Gastrocnemius medialis (tissue), 4 donors: ENCODE results near the gene GREB1. TPM values are rescaled to one million over a fixed set of nuclear protein-coding genes. Genes with fewer than 3 reads are reported as not detected.

Source experiments
- ATAC-seq, 2 donors: fragments of 150-250 bp; one replicate each; pipeline ENCODE4 v1.9.1; 2016
- DNase-seq, 2 donors: peaks; one replicate each; pipeline ENCODE4 v3.0.0-alpha.2; 2019
- H3K27ac ChIP-seq, 4 donors: fragments of 200-600 bp; sonication (generic); 1 replicate in 1 of 4; 2 replicates in 3 of 4; pipeline ENCODE4 v1.5.1; 2016 to 2018; ENCODE audit warnings: mild to moderate bottlenecking in 2 of 4, moderate library complexity in 1 of 4
- H3K27me3 ChIP-seq, 3 donors: fragments of 200-600 bp; sonication (generic) in 2 of 3; 1 replicate in 1 of 3; 2 replicates in 2 of 3; pipeline versions ENCODE4 v1.5.1 to v1.6.0; 2016 to 2019; ENCODE audit warnings: mild to moderate bottlenecking in 1 of 3, moderate library complexity in 1 of 3
- H3K36me3 ChIP-seq, 2 donors: fragments of 200-600 bp; sonication (generic) in 1 of 2; one replicate each; pipeline ENCODE4 v1.5.1; 2017 to 2018
- H3K4me1 ChIP-seq, 2 donors: fragments of 200-600 bp; sonication (generic) in 1 of 2; one replicate each; pipeline ENCODE4 v1.5.1; 2016 to 2017; ENCODE audit warnings: mild to moderate bottlenecking in 2 of 2
- H3K4me3 ChIP-seq, 4 donors: fragments of 200-600 bp; sonication (generic) in 3 of 4; 1 replicate in 1 of 4; 2 replicates in 3 of 4; pipeline ENCODE4 v1.5.1; 2016 to 2019; ENCODE audit warnings: mild to moderate bottlenecking in 2 of 4
- H3K9me3 ChIP-seq, 3 donors: fragments of 200-600 bp; sonication (generic) in 2 of 3; 1 replicate in 1 of 3; 2 replicates in 2 of 3; pipeline ENCODE4 v1.5.1; 2016 to 2019
- CTCF ChIP-seq, 5 experiments: fragments of 450-650 bp in 3 of 5; fragments of 200-600 bp in 2 of 5; sonication (generic) in 2 of 5; IDR thresholded peaks in 4 of 5; conservative IDR thresholded peaks in 1 of 5; 1 replicate in 4 of 5; 2 replicates in 1 of 5; pipeline ENCODE4 v1.5.1; 2016 to 2019; ENCODE audit warnings: antibody characterized with exemption in 5 of 5, mild to moderate bottlenecking in 3 of 5, moderate library complexity in 3 of 5
- POLR2A ChIP-seq, 2 donors: fragments of 450-650 bp; IDR thresholded peaks; one replicate each; pipeline ENCODE4 v1.6.1; 2017; ENCODE audit warnings: antibody characterized with exemption in 2 of 2, mild to moderate bottlenecking in 2 of 2, moderate library complexity in 2 of 2
- in situ Hi-C, 4 donors: fragments of 200-750 bp; cut with MboI; loops; one replicate each; pipeline versions ENCODE4 v1.15.0 to v1.8.0; 2017; ENCODE audit warnings: low sequenced_read_pairs in 4 of 4
- intact Hi-C: fragments of 100-400 bp; cut with DNase I; formaldehyde crosslinking; loops from one replicate; pipeline ENCODE4 v1.15.1; 2023; ENCODE audit warnings: low total_unique reads
- total RNA-seq, 4 donors: library from RNA; depleted of rRNA; stranded (reverse); fragments of >200 nt; gene quantifications; one replicate each; pipeline versions ENCODE4 v1.1.0 to v1.2.3, GENCODE V29; 2016

The GREB1 gene
- total RNA-seq, 4 donors from 2014 or later = 1.7 to 9.3 (median 2.6) TPM

- TF ChIP-seq CTCF (IDR thresholded peaks at IDR 0.05 in 4 of 5, conservative IDR thresholded peaks at IDR 0.05 in 1 of 5) (no peak), POLR2A (IDR thresholded peaks at IDR 0.05) (no peak)
- DNase-seq = no peak
- in situ Hi-C loops = loop anchor here (10.0 to 25.0 kb wide), 2 partner anchors 92 to 456 kb away; a partner anchor contains a TSS
- Histone ChIP-seq H3K9me3 (no peaks in the 10 kb centered on the region), H3K36me3 (no peaks in the 10 kb centered on the region), H3K4me1 (peaks cover 8 to 9% of the 10 kb centered on the region in 2 donors), H3K4me3 (no peak overlapping the region), H3K27me3 (no peaks in the 10 kb centered on the region), H3K27ac (no peak overlapping the region)
- intact Hi-C loops = loop anchor here (10.0 kb wide), 1 partner anchor 1548 kb away; the partner anchor contains the start of gene KLF11
- ATAC-seq = no peak
Observed at GRCh38 chr2:11592671-11593574, 59.1 kb downstream of the GREB1 start.

DNA sequence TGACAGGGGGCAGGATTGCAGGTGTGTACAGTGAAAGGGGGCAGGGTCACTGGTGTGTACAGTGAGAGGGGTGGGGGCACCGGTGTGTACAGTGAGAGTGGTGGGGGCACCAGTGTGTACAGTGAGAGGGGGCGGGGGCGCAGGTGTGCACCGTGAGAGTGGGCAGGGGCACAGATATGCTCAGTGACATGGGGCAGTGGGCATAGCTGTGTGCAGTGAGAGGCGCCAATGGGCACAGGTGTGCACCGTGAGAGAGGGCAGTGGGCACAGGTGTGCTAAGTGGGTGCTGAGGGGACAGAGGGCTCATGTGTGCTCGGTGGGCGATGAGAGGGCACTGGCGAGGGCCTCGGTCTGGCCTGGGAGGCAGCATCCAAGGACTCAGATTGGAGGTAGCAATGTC is 63.0 kb downstream of the GREB1 start:
- H3K4me3 ChIP-seq = no peak overlapping the region
- H3K36me3 ChIP-seq = no peaks in the 10 kb centered on the region
- intact Hi-C loops = loop anchor here (5.0 to 10.0 kb wide), 2 partner anchors 146 to 1552 kb away; partner anchors contain the start of gene KLF11
- DNase-seq (no peak), ATAC-seq (no peak)
- TF ChIP-seq POLR2A (IDR thresholded peaks at IDR 0.05) = no peak
- no peak for TF ChIP-seq CTCF (IDR thresholded peaks at IDR 0.05 in 4 of 5, conservative IDR thresholded peaks at IDR 0.05 in 1 of 5)
- in situ Hi-C loops = loop anchor here (10.0 to 25.0 kb wide), 2 partner anchors 88 to 460 kb away; a partner anchor contains a TSS
- H3K27ac ChIP-seq = peak overlapping the region; percentile 86 to 94 (median 90)
- peaks cover 15 to 18% of the 10 kb centered on the region in 2 donors for H3K4me1 ChIP-seq
- H3K27me3 ChIP-seq = no peaks in the 10 kb centered on the region
- no peaks in the 10 kb centered on the region for H3K9me3 ChIP-seq

- Histone ChIP-seq H3K27me3 (no peaks in the 10 kb centered on the region), H3K27ac (peak overlapping the region; percentile 86 to 94 (median 90)), H3K36me3 (no peaks in the 10 kb centered on the region), H3K4me1 (peaks cover 15 to 18% of the 10 kb centered on the region in 2 donors), H3K4me3 (peak overlapping the region in 2 of 4 donors; percentile 8 to 34), H3K9me3 (no peaks in the 10 kb centered on the region)
- DNase-seq = peak; percentile 67 to 82
- TF ChIP-seq POLR2A (IDR thresholded peaks at IDR 0.05) (peak in 1 of 2 donors; percentile 37), CTCF (IDR thresholded peaks at IDR 0.05 in 4 of 5, conservative IDR thresholded peaks at IDR 0.05 in 1 of 5) (no peak)
- in situ Hi-C loops = loop anchor here (10.0 to 25.0 kb wide), 2 partner anchors 87 to 460 kb away; a partner anchor contains a TSS
- intact Hi-C loops = loop anchor here (1.0 to 10.0 kb wide), 8 partner anchors 62 to 1553 kb away; partner anchors contain the start of gene KLF11
- peak; percentile 63 to 67 for ATAC-seq
Observed at GRCh38 chr2:11597538-11598225, 63.8 kb downstream of the GREB1 start.

DNA sequence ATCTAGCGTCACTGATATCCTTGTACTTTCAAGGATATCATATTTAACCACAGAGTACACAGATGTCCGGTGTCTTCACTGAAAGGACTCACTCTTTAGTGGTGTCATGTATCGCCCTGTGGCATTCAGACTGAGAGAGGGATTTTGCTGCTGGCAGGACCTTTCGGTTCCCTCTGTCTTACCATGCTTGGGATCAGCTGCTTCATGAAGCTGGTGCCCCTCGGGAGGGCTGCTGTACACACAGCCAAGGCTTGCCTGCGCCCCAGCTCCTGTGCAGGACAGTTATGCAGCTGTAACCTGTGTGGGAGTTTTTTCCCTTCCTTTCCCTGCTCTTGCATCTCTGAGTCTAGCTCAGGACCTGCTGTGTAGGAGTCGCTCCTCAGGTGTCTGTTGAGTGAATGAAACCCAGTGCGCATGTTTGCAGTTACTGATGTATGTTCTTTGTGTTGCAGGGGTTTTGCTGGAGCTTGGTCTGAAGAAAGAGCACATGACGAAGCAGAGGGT is 64.4 kb downstream of the GREB1 start:
- Histone ChIP-seq H3K9me3 (no peaks in the 10 kb centered on the region), H3K4me3 (no peak overlapping the region), H3K27me3 (no peaks in the 10 kb centered on the region), H3K36me3 (no peaks in the 10 kb centered on the region), H3K27ac (peak overlapping the region; percentile 86 to 94 (median 90)), H3K4me1 (peaks cover 15 to 18% of the 10 kb centered on the region in 2 donors)
- ATAC-seq = peak; percentile 95 to 96
- intact Hi-C loops = loop anchor here (1.0 to 10.0 kb wide), 8 partner anchors 61 to 1553 kb away; partner anchors contain the start of gene KLF11
- in situ Hi-C loops = loop anchor here (10.0 to 25.0 kb wide), 2 partner anchors 87 to 461 kb away; a partner anchor contains a TSS
- TF ChIP-seq POLR2A (IDR thresholded peaks at IDR 0.05) = peak in 1 of 2 donors; percentile 31
- no peak for TF ChIP-seq CTCF (IDR thresholded peaks at IDR 0.05 in 4 of 5, conservative IDR thresholded peaks at IDR 0.05 in 1 of 5)
- DNase-seq = peak; percentile 82 to 89
